SK-N-SH (cell line): Measurements from ENCODE around the gene CSRP1. TPM values are rescaled to one million over a fixed set of nuclear protein-coding genes. Genes with fewer than 3 reads are reported as not detected.

Source experiments
- CTCF ChIA-PET: fragments of 300-600, 350-600 bp; formaldehyde crosslinking; extraction: SDS; loops from one replicate; lab custom pipeline; 2021; lab: Yijun Ruan, JAX
- POLR2A ChIA-PET: fragments of 350-600 bp; sonication (Branson Sonifier 250); formaldehyde crosslinking; extraction: SDS; loops from one replicate; lab custom pipeline; 2020; ENCODE audit warnings: antibody characterized with exemption, inconsistent platforms; lab: Yijun Ruan, JAX
- DNase-seq: peaks from one replicate; pipeline ENCODE4 v3.0.0; 2012
- H2AFZ ChIP-seq: fragments of 200-600 bp; sonication (generic); 2 replicates; pipeline ENCODE4 v1.8.1; 2016; ENCODE audit warnings: antibody characterized with exemption, mild to moderate bottlenecking, low read depth
- H3F3A ChIP-seq: fragments of 200-600 bp; sonication (generic); replicated peaks from 2 replicates; pipeline ENCODE3; 2016; ENCODE audit warnings: antibody characterized with exemption, mild to moderate bottlenecking; ENCODE audit not compliant: insufficient read depth
- H3K27ac ChIP-seq, 2 experiments: fragments of 200-500 bp in 1 of 2; fragments of 200-600 bp in 1 of 2; sonication (Bioruptor generic) in 1 of 2; sonication (generic), shearing (Covaris generic) in 1 of 2; 2 replicates each; pipeline versions ENCODE4 v1.5.1 to v1.6.1; 2014 to 2016; ENCODE audit warnings: low read depth in 2 of 2, inconsistent platforms in 1 of 2, low read length in 1 of 2, mild to moderate bottlenecking in 1 of 2, mixed read lengths in 1 of 2
- H3K27me3 ChIP-seq: fragments of 200-600 bp; sonication (generic), shearing (Covaris generic); 2 replicates; pipeline ENCODE4 v1.6.1; 2016; ENCODE audit warnings: mixed run types; ENCODE audit not compliant: insufficient read depth
- H3K36me3 ChIP-seq, 2 experiments: fragments of 200-500 bp in 1 of 2; fragments of 200-600 bp in 1 of 2; sonication (Bioruptor generic) in 1 of 2; sonication (generic) in 1 of 2; replicated peaks in 1 of 2; 2 replicates each; pipeline versions ENCODE3 to v1.5.1; 2014 to 2016; ENCODE audit warnings: low read length in 1 of 2, mild to moderate bottlenecking in 1 of 2; ENCODE audit not compliant: insufficient read depth in 2 of 2, control insufficient read depth in 1 of 2
- H3K4me1 ChIP-seq, 2 experiments: fragments of 200-500 bp in 1 of 2; fragments of 200-600 bp in 1 of 2; sonication (Bioruptor generic) in 1 of 2; sonication (generic), shearing (Covaris generic) in 1 of 2; 2 replicates each; pipeline versions ENCODE4 v1.5.1 to v1.6.1; 2014 to 2016; ENCODE audit warnings: low read depth in 1 of 2, low read length in 1 of 2, mixed run types in 1 of 2; ENCODE audit not compliant: insufficient read depth in 2 of 2, control insufficient read depth in 1 of 2
- H3K4me2 ChIP-seq: fragments of 200-600 bp; sonication (generic), shearing (Covaris generic); 2 replicates; pipeline ENCODE4 v1.6.1; 2017; ENCODE audit warnings: mixed run types
- H3K4me3 ChIP-seq, 2 experiments: fragments of 200-500 bp in 1 of 2; fragments of 200-600 bp in 1 of 2; sonication (Bioruptor generic) in 1 of 2; sonication (generic), shearing (Covaris generic) in 1 of 2; 2 replicates each; pipeline versions ENCODE4 v1.5.1 to v1.8.1; 2014 to 2016; ENCODE audit warnings: low read depth in 2 of 2, inconsistent platforms in 1 of 2, low read length in 1 of 2, mild to moderate bottlenecking in 1 of 2, mixed read lengths in 1 of 2, moderate library complexity in 1 of 2
- H3K79me2 ChIP-seq: fragments of 200-600 bp; sonication (generic); 2 replicates; pipeline ENCODE4 v1.8.1; 2017; ENCODE audit warnings: mild to moderate bottlenecking; ENCODE audit not compliant: insufficient read depth
- H3K9ac ChIP-seq: fragments of 200-600 bp; sonication (generic); 2 replicates; pipeline ENCODE4 v1.6.1; 2017; ENCODE audit warnings: mixed run types
- H3K9me2 ChIP-seq: fragments of 200-600 bp; sonication (generic); 2 replicates; pipeline ENCODE4 v1.6.1; 2017; ENCODE audit warnings: mixed run types
- H3K9me3 ChIP-seq: fragments of 200-600 bp; sonication (generic); 2 replicates; pipeline ENCODE4 v1.6.1; 2017; ENCODE audit warnings: mixed run types, mild to moderate bottlenecking, moderate library complexity
- H4K20me1 ChIP-seq: fragments of 200-600 bp; sonication (generic); 2 replicates; pipeline ENCODE4 v1.6.1; 2017; ENCODE audit warnings: mild to moderate bottlenecking, mixed run types; ENCODE audit not compliant: insufficient read depth
- FOSL2 ChIP-seq: IDR thresholded peaks from 2 replicates; pipeline ENCODE4 v1.4.0; 2012; ENCODE audit warnings: low read depth, mild to moderate bottlenecking, moderate library complexity, borderline replicate concordance
- FOXJ3 ChIP-seq: sonication (generic); formaldehyde crosslinking; IDR thresholded peaks from 2 replicates; pipeline ENCODE4 v1.5.1; 2020; ENCODE audit warnings: mild to moderate bottlenecking, missing genetic modification reagents
- FOXM1 ChIP-seq: IDR thresholded peaks from 2 replicates; pipeline ENCODE4 v1.4.0; 2012; ENCODE audit warnings: low read depth, mild to moderate bottlenecking
- JUND ChIP-seq: IDR thresholded peaks from 2 replicates; pipeline ENCODE4 v1.4.0; 2012
- MAX ChIP-seq: IDR thresholded peaks from 2 replicates; pipeline ENCODE4 v1.4.0; 2012; ENCODE audit warnings: low read depth
- MXI1 ChIP-seq: IDR thresholded peaks from 2 replicates; pipeline ENCODE4 v1.6.1; 2012; ENCODE audit warnings: mild to moderate bottlenecking, low read depth, low read length, improper control_type of control experiment
- NRF1 ChIP-seq: IDR thresholded peaks from 2 replicates; pipeline ENCODE4 v1.6.1; 2012; ENCODE audit warnings: low read depth, mild to moderate bottlenecking, low read length
- PBX3 ChIP-seq: IDR thresholded peaks from 2 replicates; pipeline ENCODE4; 2012
- POLR2AphosphoS5 ChIP-seq: IDR thresholded peaks from 2 replicates; pipeline ENCODE4 v1.6.1; 2012; ENCODE audit warnings: low read depth, low read length
- RCOR1 ChIP-seq: fragments of 150-350 bp; IDR thresholded peaks from 2 replicates; pipeline ENCODE4 v1.6.1; 2017; ENCODE audit warnings: antibody characterized with exemption, low read length
- REST ChIP-seq: IDR thresholded peaks from 2 replicates; pipeline ENCODE4 v1.6.1; 2012; ENCODE audit warnings: mild to moderate bottlenecking, low read depth, low read length, moderate library complexity
- TCF12 ChIP-seq: IDR thresholded peaks from 2 replicates; pipeline ENCODE4 v1.4.0; 2012
- USF1 ChIP-seq: IDR thresholded peaks from 2 replicates; pipeline ENCODE4 v1.4.0; 2012; ENCODE audit warnings: low read depth, borderline replicate concordance
- WGBS: methylation state at CpG from one replicate; pipeline ENCODE4 v1.1.6; 2017; ENCODE audit warnings: low lambda C conversion rate; 5-methylcytosine and 5-hydroxymethylcytosine counted together
- polyA plus RNA-seq, 3 experiments: library from polyadenylated mRNA; depleted of rRNA; stranded (reverse); fragments of >200 nt; gene quantifications; 2 replicates each; pipeline ENCODE4 v1.2.3, GENCODE V29; 2012

The CSRP1 gene
- polyA plus RNA-seq, 1 of the 3 experiments (the other 2 are of a cell fraction) = 373 TPM

- POLR2A ChIA-PET = interaction anchor here (0.6 to 1.0 kb wide), 2 partner anchors 57 to 887 kb away, joined by 3 read pairs; no protein-coding TSS in a partner anchor
- Histone ChIP-seq H3K9me2 (no peaks in the 10 kb centered on the region), H3K36me3 (no peaks in the 10 kb centered on the region), H3K27ac (peak overlapping the region in 1 of 2 experiments; percentile 48; a peak in 3 of 4 replicates), H2AFZ (peak overlapping the region; percentile 80), H3K79me2 (no peaks in the 10 kb centered on the region), H3K4me3 (no peak overlapping the region), H3K9me3 (no peaks in the 10 kb centered on the region), H3K4me2 (peak overlapping the region; percentile 42; the same call in 1 of the 2 replicates), H3K4me1 (peaks cover 9 to 27% of the 10 kb centered on the region in 2 experiments; a peak in 3 of 4 replicates), H3K9ac (peak overlapping the region; percentile 29; the same call in 1 of the 2 replicates)
- CTCF ChIA-PET = interaction anchor here (0.9 to 11.6 kb wide), 4 partner anchors 15 to 205 kb away, joined by 3 to 124 read pairs (median 42); no protein-coding TSS in a partner anchor
- WGBS = 50% methylated on average over 7 of the region's 12 CpGs
- TF ChIP-seq FOXM1 (no peak), RCOR1 (no peak), MXI1 (0 out of 2 replicates have a peak, but pooled peaks have one; percentile 16), REST (no peak), TCF12 (peak; percentile 60), PBX3 (0 out of 2 replicates have a peak, but pooled peaks have one; percentile 42), FOXJ3 (no peak), FOSL2 (no peak), POLR2AphosphoS5 (no peak), NRF1 (peak; percentile 72), MAX (0 out of 2 replicates have a peak, but pooled peaks have one; percentile 10), JUND (no peak), USF1 (no peak)
- TF ChIP-seq, all 33 proteins: peak for 5
- peak; percentile 81 for DNase-seq
- H4K20me1 ChIP-seq = no peaks in the 10 kb centered on the region
- H3F3A ChIP-seq = peaks cover 11% of the 10 kb centered on the region
- no peaks in the 10 kb centered on the region for H3K27me3 ChIP-seq
Measured at GRCh38 chr1:201450721-201451291, 56.1 kb downstream of the CSRP1 start.
